GM23338 (cell line): ENCODE data around the gene SMC4.

Experiments used
- EZH2 ChIP-seq: fragments of 200-600 bp; sonication (generic); IDR thresholded peaks from one replicate; pipeline ENCODE4 v1.8.0; 2017; ENCODE audit warnings: antibody characterized with exemption, mild to moderate bottlenecking, low read depth; ENCODE audit not compliant: unreplicated experiment
- EZH2phosphoT487 ChIP-seq: fragments of 200-600 bp; sonication (generic); IDR thresholded peaks from one replicate; pipeline ENCODE4 v1.8.1; 2018; ENCODE audit warnings: antibody characterized with exemption; ENCODE audit not compliant: unreplicated experiment
- JUNB ChIP-seq: IDR thresholded peaks from one replicate; pipeline ENCODE4 v1.6.1; 2016; ENCODE audit warnings: antibody characterized with exemption; ENCODE audit not compliant: unreplicated experiment
- NANOG ChIP-seq: IDR thresholded peaks from 2 replicates; pipeline ENCODE4 v1.6.1; 2016; ENCODE audit warnings: antibody characterized with exemption, borderline replicate concordance
- POLR2AphosphoS5 ChIP-seq: IDR thresholded peaks from 2 replicates; pipeline ENCODE4 v1.6.1; 2016; ENCODE audit warnings: antibody characterized with exemption, low read depth
- STAT1 ChIP-seq: IDR thresholded peaks from one replicate; pipeline ENCODE4 v1.6.1; 2016; ENCODE audit warnings: antibody characterized with exemption; ENCODE audit not compliant: unreplicated experiment
- TF ChIP-seq, protein P1 (sequence below), 2 experiments: fragments of 200-600 bp in 1 of 2; sonication (generic) in 1 of 2; conservative IDR thresholded peaks; 2 replicates each; pipeline versions ENCODE4 v1.5.1 to v1.6.1; 2016 to 2017; ENCODE audit warnings: antibody characterized with exemption in 2 of 2, low read depth in 2 of 2, mild to moderate bottlenecking in 2 of 2, moderate library complexity in 1 of 2
- TF ChIP-seq, protein P2 (sequence below): IDR thresholded peaks from one replicate; pipeline ENCODE4 v1.6.1; 2018; ENCODE audit warnings: antibody characterized with exemption; ENCODE audit not compliant: unreplicated experiment
- TF ChIP-seq, protein P3 (sequence below): IDR thresholded peaks from 2 replicates; pipeline ENCODE4 v1.6.1; 2016; ENCODE audit warnings: antibody characterized with exemption

DNA sequence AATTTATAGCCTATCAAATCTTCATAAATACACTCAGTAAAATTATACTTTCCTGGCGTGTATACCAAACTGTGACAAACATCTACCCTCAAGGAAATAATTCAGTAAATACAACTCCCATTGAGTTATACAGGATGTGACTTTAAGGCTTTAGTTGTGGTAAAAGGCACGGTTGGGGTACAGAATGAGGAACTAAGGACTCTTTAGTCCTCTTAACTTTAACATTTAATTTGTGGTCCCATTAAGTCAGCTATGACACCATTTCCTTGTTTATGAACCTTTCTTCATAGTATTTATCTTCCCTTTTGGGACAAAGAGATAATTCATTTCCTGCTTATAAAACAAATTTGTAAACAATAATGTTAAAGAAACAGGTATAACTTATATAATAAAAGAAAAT, 30.6 kb upstream of the SMC4 start:
- TF ChIP-seq, protein P1, sequence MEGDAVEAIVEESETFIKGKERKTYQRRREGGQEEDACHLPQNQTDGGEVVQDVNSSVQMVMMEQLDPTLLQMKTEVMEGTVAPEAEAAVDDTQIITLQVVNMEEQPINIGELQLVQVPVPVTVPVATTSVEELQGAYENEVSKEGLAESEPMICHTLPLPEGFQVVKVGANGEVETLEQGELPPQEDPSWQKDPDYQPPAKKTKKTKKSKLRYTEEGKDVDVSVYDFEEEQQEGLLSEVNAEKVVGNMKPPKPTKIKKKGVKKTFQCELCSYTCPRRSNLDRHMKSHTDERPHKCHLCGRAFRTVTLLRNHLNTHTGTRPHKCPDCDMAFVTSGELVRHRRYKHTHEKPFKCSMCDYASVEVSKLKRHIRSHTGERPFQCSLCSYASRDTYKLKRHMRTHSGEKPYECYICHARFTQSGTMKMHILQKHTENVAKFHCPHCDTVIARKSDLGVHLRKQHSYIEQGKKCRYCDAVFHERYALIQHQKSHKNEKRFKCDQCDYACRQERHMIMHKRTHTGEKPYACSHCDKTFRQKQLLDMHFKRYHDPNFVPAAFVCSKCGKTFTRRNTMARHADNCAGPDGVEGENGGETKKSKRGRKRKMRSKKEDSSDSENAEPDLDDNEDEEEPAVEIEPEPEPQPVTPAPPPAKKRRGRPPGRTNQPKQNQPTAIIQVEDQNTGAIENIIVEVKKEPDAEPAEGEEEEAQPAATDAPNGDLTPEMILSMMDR (conservative IDR thresholded peaks at IDR 0.05; ENCODE audit: low read depth in 2 of 2): no peak
- TF ChIP-seq POLR2AphosphoS5: no peak
- no peak for TF ChIP-seq EZH2
- no peak for TF ChIP-seq EZH2phosphoT487
- TF ChIP-seq, protein P2, sequence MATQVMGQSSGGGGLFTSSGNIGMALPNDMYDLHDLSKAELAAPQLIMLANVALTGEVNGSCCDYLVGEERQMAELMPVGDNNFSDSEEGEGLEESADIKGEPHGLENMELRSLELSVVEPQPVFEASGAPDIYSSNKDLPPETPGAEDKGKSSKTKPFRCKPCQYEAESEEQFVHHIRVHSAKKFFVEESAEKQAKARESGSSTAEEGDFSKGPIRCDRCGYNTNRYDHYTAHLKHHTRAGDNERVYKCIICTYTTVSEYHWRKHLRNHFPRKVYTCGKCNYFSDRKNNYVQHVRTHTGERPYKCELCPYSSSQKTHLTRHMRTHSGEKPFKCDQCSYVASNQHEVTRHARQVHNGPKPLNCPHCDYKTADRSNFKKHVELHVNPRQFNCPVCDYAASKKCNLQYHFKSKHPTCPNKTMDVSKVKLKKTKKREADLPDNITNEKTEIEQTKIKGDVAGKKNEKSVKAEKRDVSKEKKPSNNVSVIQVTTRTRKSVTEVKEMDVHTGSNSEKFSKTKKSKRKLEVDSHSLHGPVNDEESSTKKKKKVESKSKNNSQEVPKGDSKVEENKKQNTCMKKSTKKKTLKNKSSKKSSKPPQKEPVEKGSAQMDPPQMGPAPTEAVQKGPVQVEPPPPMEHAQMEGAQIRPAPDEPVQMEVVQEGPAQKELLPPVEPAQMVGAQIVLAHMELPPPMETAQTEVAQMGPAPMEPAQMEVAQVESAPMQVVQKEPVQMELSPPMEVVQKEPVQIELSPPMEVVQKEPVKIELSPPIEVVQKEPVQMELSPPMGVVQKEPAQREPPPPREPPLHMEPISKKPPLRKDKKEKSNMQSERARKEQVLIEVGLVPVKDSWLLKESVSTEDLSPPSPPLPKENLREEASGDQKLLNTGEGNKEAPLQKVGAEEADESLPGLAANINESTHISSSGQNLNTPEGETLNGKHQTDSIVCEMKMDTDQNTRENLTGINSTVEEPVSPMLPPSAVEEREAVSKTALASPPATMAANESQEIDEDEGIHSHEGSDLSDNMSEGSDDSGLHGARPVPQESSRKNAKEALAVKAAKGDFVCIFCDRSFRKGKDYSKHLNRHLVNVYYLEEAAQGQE: no peak
- no peak for TF ChIP-seq JUNB
- TF ChIP-seq, protein P3, sequence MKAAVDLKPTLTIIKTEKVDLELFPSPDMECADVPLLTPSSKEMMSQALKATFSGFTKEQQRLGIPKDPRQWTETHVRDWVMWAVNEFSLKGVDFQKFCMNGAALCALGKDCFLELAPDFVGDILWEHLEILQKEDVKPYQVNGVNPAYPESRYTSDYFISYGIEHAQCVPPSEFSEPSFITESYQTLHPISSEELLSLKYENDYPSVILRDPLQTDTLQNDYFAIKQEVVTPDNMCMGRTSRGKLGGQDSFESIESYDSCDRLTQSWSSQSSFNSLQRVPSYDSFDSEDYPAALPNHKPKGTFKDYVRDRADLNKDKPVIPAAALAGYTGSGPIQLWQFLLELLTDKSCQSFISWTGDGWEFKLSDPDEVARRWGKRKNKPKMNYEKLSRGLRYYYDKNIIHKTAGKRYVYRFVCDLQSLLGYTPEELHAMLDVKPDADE: no peak
- no peak for TF ChIP-seq STAT1
- TF ChIP-seq NANOG: no peak
